Measurements from ENCODE around the gene EVA1C.

DNA sequence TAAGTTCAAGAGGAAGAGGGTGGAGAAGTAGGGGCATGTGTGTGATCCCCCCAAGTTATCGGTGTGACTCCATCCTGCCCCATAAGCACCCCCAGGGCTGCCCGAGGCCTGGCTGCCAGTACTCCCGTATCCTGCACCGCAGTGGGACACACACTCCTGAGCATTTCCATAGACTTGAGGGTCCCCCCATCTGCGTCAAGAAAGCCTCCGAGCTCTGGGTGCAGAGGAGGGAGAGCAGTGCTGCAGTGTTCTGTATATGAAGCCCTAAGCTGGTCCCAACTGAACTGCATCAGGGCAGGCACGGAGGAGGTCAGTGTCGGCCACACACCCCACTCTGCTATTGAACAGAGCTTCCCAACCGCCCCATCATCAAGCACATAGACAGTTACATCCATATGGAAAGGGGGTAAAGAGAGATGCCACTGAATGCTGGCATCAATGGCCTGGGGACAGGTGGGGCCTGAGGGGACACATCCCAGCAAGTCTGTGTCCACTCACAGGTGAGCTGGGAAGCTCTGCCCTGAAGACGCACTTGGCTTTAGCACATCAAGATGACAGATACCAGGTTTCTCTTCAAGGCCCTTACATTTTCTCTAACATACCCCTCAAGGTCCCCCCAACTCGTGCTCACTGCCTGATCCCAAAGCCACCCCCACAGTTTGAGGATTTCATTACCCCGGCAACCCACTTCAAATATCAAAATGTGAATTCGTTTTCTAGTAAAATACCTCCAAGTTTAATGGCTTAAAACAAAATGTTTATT lies 64.3 kb downstream of the EVA1C start:
- TF ChIP-seq, protein P1, sequence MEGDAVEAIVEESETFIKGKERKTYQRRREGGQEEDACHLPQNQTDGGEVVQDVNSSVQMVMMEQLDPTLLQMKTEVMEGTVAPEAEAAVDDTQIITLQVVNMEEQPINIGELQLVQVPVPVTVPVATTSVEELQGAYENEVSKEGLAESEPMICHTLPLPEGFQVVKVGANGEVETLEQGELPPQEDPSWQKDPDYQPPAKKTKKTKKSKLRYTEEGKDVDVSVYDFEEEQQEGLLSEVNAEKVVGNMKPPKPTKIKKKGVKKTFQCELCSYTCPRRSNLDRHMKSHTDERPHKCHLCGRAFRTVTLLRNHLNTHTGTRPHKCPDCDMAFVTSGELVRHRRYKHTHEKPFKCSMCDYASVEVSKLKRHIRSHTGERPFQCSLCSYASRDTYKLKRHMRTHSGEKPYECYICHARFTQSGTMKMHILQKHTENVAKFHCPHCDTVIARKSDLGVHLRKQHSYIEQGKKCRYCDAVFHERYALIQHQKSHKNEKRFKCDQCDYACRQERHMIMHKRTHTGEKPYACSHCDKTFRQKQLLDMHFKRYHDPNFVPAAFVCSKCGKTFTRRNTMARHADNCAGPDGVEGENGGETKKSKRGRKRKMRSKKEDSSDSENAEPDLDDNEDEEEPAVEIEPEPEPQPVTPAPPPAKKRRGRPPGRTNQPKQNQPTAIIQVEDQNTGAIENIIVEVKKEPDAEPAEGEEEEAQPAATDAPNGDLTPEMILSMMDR (IDR thresholded peaks at IDR 0.05): no peak
- TF ChIP-seq POLR2AphosphoS5 (IDR thresholded peaks at IDR 0.05) (no peak), POLR2A (IDR thresholded peaks at IDR 0.05) (no peak), EP300 (IDR thresholded peaks at IDR 0.05) (no peak)

All from gastroesophageal sphincter (tissue), 3 donors.